ENCODE measurements around the gene SERTM1.

The SERTM1 gene

GRCh38 chr13:36666477-36667229, 7.2 kb upstream of the SERTM1 start:
- no peak for TF ChIP-seq CTCF (IDR thresholded peaks at IDR 0.05; ENCODE audit: low read depth, low read length)
- no peak overlapping the region for H3K4me3 ChIP-seq (ENCODE audit: low read depth, low read length)

DNA sequence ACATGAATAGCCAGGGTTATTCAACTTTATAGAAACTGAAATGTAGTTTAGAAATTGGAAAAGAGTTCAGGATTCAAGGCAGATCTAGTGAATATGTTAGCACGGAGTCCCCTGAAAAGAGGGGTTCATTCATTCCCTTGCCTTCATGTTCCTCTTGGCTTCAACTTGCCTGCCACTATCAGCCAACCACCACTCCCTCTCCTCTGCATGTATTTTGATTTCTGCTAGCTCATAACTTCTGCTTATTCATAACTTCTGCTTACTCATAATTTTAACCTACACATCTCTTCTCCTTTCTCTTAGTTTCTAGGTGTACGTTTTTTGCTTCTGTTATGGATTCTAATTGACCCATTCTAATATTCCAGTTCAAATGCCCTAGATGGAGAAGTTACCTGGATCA, 5.5 kb upstream of the SERTM1 start:
- H3K4me3 ChIP-seq (ENCODE audit: low read depth, low read length), result no peak overlapping the region
- no peak for TF ChIP-seq CTCF (IDR thresholded peaks at IDR 0.05; ENCODE audit: low read depth, low read length)

- no peak overlapping the region for H3K4me3 ChIP-seq (ENCODE audit: low read depth, low read length)
- TF ChIP-seq CTCF (IDR thresholded peaks at IDR 0.05; ENCODE audit: low read depth, low read length), result no peak
These were observed 468 bp upstream of the SERTM1 start for GRCh38 chr13:36673352-36673751.

- H3K4me3 ChIP-seq (ENCODE audit: low read depth, low read length), result no peak overlapping the region
- no peak for TF ChIP-seq CTCF (IDR thresholded peaks at IDR 0.05; ENCODE audit: low read depth, low read length)
These were observed 755 bp downstream of the SERTM1 start for GRCh38 chr13:36674337-36675212.

DNA sequence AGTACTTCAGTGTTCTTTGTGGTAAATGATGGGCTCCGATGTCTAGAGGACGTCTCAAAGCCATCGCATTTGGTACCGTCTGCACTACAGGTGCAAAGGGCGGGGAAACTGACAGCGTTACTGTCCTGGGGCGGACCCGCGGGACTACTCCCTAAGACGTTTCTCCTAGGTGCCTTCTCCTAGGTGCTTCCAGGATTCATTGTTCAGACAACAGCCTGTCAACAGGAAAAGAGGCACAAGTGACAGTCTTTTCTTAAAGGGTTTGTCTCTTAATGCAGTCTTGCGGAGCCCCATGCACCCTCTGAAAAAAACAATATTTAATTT, 1.4 kb downstream of the SERTM1 start:
- H3K4me3 ChIP-seq (ENCODE audit: low read depth, low read length), result no peak overlapping the region
- TF ChIP-seq CTCF (IDR thresholded peaks at IDR 0.05; ENCODE audit: low read depth, low read length), result no peak

DNA sequence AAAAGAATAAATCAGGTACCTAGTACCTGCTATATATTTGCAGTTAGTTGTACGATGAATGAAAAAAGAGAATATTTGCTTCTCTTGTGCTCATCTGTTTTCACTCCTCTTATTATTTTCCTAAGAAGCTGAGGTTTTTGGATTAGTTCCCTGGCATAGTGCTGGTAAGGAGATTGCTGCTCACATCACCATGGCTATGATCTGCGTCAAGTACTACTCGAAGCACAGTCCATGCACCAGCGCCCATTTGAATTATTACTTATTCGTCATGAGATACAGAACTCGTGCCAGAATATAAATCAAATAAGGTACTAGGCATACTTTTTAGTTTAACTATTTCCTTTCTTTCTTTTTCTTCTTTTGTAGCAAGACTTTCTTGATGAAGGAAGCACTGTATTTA, 7.1 kb downstream of the SERTM1 start:
- no peak overlapping the region for H3K4me3 ChIP-seq (ENCODE audit: low read depth, low read length)
- TF ChIP-seq CTCF (IDR thresholded peaks at IDR 0.05; ENCODE audit: low read depth, low read length), result no peak

Data from WI38 (cell line).